ENCODE measurements around the gene BDKRB1. TPM values are rescaled to one million over a fixed set of nuclear protein-coding genes. Genes with fewer than 3 reads are reported as not detected.

Gene BDKRB1
- total and polyA plus RNA-seq, 10 of the 15 experiments (the other 5 are each of a cell fraction or from before 2014, with no cell fraction given), result 0.21 TPM; not detected in 9

DNA sequence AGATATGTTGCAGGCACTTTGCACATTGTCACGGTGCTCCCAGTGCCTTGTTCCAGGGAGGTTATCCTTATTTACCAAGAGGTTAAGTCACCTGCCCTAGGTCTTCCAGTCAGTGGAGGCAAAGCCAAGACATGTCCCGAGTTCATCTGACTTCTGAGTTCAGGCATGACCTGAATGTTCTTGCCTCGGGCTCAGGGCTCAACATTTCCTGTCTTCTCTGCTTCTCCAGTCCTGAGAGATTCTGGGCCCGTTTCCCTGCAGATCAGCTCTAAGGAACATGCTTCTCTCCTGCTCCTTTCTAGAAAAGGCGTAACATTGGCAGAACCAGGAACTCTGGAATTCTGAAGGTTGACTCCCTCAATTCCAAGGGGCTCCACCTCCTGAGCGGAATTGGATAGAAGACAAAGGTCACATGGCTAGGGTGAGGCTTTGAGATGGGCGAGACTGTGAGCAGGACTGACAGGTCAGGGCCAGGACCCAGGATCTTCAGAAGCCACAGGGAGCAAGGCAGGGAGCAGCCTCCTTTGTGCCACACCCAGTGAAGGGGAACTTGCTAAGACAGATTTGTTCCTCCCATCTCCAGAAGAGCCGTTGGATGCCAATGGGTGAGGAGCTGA is 31.4 kb upstream of the BDKRB1 start (continued):
- TF ChIP-seq, protein P1, sequence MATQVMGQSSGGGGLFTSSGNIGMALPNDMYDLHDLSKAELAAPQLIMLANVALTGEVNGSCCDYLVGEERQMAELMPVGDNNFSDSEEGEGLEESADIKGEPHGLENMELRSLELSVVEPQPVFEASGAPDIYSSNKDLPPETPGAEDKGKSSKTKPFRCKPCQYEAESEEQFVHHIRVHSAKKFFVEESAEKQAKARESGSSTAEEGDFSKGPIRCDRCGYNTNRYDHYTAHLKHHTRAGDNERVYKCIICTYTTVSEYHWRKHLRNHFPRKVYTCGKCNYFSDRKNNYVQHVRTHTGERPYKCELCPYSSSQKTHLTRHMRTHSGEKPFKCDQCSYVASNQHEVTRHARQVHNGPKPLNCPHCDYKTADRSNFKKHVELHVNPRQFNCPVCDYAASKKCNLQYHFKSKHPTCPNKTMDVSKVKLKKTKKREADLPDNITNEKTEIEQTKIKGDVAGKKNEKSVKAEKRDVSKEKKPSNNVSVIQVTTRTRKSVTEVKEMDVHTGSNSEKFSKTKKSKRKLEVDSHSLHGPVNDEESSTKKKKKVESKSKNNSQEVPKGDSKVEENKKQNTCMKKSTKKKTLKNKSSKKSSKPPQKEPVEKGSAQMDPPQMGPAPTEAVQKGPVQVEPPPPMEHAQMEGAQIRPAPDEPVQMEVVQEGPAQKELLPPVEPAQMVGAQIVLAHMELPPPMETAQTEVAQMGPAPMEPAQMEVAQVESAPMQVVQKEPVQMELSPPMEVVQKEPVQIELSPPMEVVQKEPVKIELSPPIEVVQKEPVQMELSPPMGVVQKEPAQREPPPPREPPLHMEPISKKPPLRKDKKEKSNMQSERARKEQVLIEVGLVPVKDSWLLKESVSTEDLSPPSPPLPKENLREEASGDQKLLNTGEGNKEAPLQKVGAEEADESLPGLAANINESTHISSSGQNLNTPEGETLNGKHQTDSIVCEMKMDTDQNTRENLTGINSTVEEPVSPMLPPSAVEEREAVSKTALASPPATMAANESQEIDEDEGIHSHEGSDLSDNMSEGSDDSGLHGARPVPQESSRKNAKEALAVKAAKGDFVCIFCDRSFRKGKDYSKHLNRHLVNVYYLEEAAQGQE (IDR thresholded peaks at IDR 0.05; ENCODE audit: low read depth, low read length), result no peak

DNA sequence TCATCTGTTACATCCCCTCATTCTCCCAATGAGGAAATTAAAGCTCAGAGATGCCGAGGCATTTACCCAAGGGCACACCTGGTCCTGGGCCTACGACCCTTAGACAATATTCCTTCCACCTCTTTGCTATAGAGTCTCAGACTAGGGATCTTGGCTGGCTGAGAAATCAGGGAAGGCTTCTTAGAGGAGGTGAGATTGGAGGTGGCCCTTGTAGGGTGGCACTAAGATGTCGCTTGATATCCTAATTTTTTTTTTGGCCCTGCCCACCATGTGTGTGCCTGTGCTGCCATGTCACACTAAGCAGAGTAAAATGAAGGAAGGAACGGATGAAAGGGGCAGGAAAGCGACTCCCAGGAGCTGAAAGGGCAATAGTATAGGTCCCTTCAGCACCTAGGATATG is 30.8 kb upstream of the BDKRB1 start:
- TF ChIP-seq, protein P2, sequence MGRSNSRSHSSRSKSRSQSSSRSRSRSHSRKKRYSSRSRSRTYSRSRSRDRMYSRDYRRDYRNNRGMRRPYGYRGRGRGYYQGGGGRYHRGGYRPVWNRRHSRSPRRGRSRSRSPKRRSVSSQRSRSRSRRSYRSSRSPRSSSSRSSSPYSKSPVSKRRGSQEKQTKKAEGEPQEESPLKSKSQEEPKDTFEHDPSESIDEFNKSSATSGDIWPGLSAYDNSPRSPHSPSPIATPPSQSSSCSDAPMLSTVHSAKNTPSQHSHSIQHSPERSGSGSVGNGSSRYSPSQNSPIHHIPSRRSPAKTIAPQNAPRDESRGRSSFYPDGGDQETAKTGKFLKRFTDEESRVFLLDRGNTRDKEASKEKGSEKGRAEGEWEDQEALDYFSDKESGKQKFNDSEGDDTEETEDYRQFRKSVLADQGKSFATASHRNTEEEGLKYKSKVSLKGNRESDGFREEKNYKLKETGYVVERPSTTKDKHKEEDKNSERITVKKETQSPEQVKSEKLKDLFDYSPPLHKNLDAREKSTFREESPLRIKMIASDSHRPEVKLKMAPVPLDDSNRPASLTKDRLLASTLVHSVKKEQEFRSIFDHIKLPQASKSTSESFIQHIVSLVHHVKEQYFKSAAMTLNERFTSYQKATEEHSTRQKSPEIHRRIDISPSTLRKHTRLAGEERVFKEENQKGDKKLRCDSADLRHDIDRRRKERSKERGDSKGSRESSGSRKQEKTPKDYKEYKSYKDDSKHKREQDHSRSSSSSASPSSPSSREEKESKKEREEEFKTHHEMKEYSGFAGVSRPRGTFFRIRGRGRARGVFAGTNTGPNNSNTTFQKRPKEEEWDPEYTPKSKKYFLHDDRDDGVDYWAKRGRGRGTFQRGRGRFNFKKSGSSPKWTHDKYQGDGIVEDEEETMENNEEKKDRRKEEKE (IDR thresholded peaks at IDR 0.05), result no peak
- TF ChIP-seq LARP7 (IDR thresholded peaks at IDR 0.05) (no peak), ZSCAN29 (IDR thresholded peaks at IDR 0.05) (no peak), MTA2 (IDR thresholded peaks at IDR 0.05; ENCODE audit: low read depth) (no peak), ESRRA (IDR thresholded peaks at IDR 0.05; ENCODE audit: low read length) (no peak), IRF4 (IDR thresholded peaks at IDR 0.05; ENCODE audit: low read depth, low read length) (no peak), MXI1 (IDR thresholded peaks at IDR 0.05; ENCODE audit: low read depth, low read length) (no peak), BACH1 (IDR thresholded peaks at IDR 0.05; ENCODE audit: borderline replicate concordance) (no peak), DPF2 (IDR thresholded peaks at IDR 0.05) (no peak), RCOR1 (conservative IDR thresholded peaks at IDR 0.05; ENCODE audit: low read depth, low read length) (no peak), TCF12 (IDR thresholded peaks at IDR 0.05; ENCODE audit: low read depth, low read length) (no peak), HDAC2 (IDR thresholded peaks at IDR 0.05) (no peak), STAT3 (IDR thresholded peaks at IDR 0.05; ENCODE audit: low read depth, low read length) (no peak), EP300 (IDR thresholded peaks at IDR 0.05; ENCODE audit: borderline replicate concordance in 1 of 2, control insufficient read depth in 1 of 2, low read depth in 2 of 2, low read length in 2 of 2) (no peak)
- TF ChIP-seq, protein P3, sequence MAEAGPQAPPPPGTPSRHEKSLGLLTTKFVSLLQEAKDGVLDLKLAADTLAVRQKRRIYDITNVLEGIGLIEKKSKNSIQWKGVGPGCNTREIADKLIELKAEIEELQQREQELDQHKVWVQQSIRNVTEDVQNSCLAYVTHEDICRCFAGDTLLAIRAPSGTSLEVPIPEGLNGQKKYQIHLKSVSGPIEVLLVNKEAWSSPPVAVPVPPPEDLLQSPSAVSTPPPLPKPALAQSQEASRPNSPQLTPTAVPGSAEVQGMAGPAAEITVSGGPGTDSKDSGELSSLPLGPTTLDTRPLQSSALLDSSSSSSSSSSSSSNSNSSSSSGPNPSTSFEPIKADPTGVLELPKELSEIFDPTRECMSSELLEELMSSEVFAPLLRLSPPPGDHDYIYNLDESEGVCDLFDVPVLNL (IDR thresholded peaks at IDR 0.05; ENCODE audit: low read depth, low read length), result no peak
- no peaks in the 10 kb centered on the region for H3K79me2 ChIP-seq (ENCODE audit: control insufficient read depth, insufficient read depth, low read length)
- ChIA-PET POLR2A (no interaction called here), SMC1A (ENCODE audit: uncharacterized antibody, unreplicated experiment) (no interaction called here), RAD21 (ENCODE audit: unreplicated experiment) (no interaction called here), CTCF (no interaction called here)
- H3K4me1 ChIP-seq (ENCODE audit: control insufficient read depth, insufficient read depth, low read length), result no peaks in the 10 kb centered on the region
- 6% methylated on average over 5 of the region's 5 CpGs for WGBS (ENCODE audit: insufficient coverage, insufficient replicate concordance, low lambda C conversion rate, missing lambda C conversion rate)
- DNase-seq (ENCODE audit: low read depth, low spot score) (no peak), FAIRE-seq (no peak), ATAC-seq (no peak)
- H3K9ac ChIP-seq (ENCODE audit: control insufficient read depth, insufficient read depth, low read length), result no peak overlapping the region
- no peaks in the 10 kb centered on the region for H3K36me3 ChIP-seq (ENCODE audit: control insufficient read depth in 2 of 2, insufficient read depth in 2 of 2, low read length in 1 of 2)
- no peaks in the 10 kb centered on the region; the same call in 2 of the 3 replicates for H3K9me3 ChIP-seq (replicated peaks; ENCODE audit: control insufficient read depth, insufficient read depth, low read length)
- no peak overlapping the region for H2AFZ ChIP-seq (ENCODE audit: control insufficient read depth, low read depth, low read length)
- in situ Hi-C loops (cut with MboI) (no loop called here), intact Hi-C loops (cut with micrococcal nuclease; ENCODE audit: unreplicated experiment) (no loop called here)
- no peak overlapping the region for H3K4me2 ChIP-seq (ENCODE audit: control insufficient read depth, insufficient read depth)
- BruUV-seq (replicated peaks), result no TSS peak
- H4K20me1 ChIP-seq (ENCODE audit: control insufficient read depth, insufficient read depth), result no peaks in the 10 kb centered on the region
- H3K27ac ChIP-seq (ENCODE audit: control insufficient read depth, insufficient read depth), result no peak overlapping the region
- H3K4me3 ChIP-seq, result no peak overlapping the region
- no peaks in the 10 kb centered on the region; a peak in 1 of 4 replicates for H3K27me3 ChIP-seq (replicated peaks in 1 of 2; ENCODE audit: control insufficient read depth in 2 of 2, insufficient read depth in 2 of 2, low read length in 1 of 2)
